Measurements from ENCODE around the gene C19orf47.

DNA sequence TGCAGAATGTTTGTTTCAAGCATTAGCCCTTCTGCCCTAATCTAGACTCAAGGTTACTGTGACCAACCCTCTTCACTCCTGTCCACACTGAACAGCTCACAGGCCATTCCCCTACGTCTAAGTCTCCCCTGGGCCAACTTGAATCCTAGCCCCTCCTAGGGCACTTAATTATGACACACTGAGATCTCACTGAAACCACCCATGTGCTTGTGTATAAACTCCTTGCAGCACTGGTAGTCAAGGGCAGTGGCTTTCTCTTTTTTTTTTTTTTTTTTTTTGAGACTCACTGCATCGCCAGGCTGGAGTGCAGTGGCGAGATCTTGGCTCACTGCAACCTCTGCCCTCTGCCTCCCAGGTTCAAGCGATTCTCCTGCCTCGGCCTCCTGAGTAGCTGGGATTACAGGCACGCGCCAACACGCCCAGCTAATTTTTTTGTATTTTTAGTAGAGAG, 61.2 kb downstream of the C19orf47 start:
- TF ChIP-seq EZH2phosphoT487 (IDR thresholded peaks at IDR 0.05; ENCODE audit: insufficient read depth, low read depth) (no peak), EZH2 (IDR thresholded peaks at IDR 0.05; ENCODE audit: insufficient read depth, poor library complexity, severe bottlenecking) (no peak)
